SKM-1 (cell line): ENCODE results near the gene HIKESHI.
"Not testable (repeated sequence)": the region's sequence is repeated elsewhere in the genome, so short reads cannot be mapped to it uniquely, and the experiment has no call there.

Experiments used
- DNase-seq: peaks from one replicate; lab custom pipeline; 2025; ENCODE audit not compliant: unreplicated experiment; lab: John Stamatoyannopoulos, UW

The HIKESHI gene

DNA sequence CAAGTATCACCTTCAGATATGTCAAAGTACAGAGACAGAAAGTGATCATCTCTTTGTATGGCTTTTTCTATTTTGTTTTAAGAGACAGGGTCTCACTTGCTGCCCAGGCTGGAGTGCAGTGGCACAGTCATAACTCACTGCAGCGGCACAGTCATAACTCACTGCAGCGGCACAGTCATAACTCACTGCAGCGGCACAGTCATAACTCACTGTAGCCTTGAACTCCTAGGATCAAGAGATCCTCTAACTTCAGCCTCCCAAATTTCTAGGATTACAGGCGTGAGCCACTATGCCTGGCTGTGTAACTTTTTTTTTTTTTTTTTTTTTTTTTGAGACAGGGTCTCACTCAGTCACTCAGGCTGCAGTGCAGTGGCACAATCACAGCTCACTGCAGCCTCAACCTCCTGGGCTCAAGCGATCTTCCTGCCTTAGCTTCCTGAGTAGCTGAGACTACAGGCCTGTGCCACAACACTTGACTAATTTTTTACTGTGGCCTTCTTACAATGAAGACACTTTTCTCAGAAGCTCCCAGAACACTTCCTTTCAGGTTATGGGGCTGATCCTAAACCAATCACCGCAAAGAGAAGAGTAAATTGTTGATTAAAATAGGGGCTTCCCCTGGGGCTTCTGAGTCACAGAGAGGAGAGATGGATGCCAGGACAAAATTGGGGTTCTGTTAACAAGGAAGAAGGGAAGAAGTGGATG, 9.0 kb upstream of the HIKESHI start:
- DNase-seq = no peak

DNA sequence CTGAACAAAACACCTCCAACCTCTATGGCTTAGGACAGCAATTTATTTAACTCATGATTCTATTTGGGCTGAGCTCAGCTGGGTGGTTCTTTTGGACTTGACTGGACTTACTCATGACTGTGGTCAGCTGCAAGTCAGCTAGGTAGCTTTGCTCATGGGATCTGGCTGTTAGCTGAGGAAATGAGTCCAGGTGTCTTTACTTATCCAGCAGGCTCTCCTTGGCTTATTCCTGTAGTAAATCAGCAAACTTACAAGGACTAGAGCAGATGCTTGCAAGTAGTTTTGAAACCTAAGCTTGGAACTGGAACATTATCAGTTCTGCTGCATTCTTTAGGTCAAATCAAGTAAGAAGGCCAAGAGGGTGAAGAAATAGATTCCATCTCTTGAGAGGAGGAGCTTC, 8.0 kb upstream of the HIKESHI start:
- DNase-seq = no peak

DNA sequence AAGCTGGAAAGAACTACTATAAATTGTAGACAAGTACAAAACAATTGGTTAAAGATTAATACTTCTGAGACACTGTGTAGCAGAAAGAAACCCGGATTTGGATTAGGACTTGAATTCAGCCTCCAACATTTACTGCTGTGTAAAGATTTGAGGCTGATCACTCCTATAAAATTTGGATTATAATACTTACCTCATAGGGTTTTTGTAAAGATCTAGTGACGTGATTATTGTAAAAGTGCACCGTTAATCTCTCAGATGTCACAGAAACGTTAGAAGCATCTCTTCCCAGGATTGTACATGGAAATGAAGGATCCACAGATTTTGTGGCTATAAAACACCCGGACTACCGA, 323 bp upstream of the HIKESHI start:
- DNase-seq = no peak

DNA sequence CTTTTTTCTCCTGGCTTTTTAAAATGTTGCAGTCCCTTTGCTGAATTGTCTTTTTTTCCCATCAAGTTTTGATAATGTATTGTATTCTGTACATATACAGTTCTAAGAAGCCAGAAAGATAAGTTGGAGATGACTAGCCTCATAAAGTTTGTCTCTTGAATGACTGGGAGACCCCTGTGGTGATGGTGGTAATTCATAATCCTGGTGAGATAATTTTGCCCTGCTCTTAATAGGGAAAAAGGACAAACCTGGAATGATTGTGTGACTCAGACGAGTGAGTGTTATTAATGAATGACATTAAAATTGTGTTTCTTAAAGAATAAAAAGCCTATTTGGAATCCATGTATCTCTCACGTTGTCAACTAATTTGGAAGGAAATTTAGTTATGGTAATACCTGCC, 1.2 kb downstream of the HIKESHI start:
- no peak for DNase-seq

DNA sequence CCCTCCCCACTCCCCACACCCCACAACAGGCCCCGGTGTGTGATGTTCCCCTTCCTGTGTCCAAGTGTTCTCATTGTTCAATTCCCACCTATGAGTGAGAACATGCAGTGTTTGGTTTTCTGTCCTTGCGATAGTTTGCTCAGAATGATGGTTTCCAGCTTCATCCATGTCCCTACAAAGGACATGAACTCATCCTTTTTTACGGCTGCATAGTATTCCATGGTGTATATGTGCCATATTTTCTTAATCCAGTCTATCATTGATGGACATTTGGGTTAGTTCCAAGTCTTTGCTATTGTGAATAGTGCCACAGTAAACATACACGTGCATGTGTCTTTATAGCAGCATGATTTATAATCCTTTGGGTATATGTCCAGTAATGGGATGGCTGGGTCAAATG, 6.7 kb downstream of the HIKESHI start:
- not testable (repeated sequence) for DNase-seq

DNA sequence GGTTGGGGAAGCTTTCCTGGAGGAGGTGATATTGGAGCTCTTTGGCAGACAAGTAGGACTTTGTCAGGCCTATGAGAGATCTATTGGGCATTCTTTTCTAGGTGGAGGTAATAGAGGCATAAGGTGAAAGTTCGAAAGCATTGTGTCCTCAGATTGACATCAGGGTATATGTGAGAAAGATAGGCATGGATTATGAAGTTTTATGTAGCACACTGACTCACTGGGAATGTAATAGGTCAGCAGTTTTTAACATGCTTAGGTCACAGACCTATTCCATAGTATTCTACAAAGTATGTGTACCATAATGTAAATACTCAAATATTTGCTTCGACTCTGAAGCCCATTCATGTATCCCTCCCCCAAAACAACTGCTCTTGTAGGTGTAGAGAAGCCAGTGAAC, 11.8 kb downstream of the HIKESHI start:
- no peak for DNase-seq

DNA sequence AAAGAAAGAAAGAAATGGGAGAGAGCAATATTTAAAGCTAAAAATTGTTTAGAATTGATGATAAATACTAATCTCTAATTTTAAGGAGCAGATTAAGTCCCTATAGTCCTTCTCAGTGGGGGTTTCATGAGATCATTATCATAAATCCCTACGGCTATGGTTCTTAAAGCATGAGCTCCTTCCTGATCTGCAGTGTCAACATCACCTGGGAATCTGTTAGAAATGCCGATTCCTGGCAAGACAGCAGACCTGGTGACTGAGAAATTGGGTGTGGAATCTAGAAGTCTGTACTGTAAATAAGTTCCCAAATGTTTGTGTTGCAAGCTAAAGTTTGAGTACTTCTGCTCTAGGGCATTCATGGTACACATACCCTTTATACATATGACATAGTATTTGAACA, 12.6 kb downstream of the HIKESHI start:
- no peak for DNase-seq

DNA sequence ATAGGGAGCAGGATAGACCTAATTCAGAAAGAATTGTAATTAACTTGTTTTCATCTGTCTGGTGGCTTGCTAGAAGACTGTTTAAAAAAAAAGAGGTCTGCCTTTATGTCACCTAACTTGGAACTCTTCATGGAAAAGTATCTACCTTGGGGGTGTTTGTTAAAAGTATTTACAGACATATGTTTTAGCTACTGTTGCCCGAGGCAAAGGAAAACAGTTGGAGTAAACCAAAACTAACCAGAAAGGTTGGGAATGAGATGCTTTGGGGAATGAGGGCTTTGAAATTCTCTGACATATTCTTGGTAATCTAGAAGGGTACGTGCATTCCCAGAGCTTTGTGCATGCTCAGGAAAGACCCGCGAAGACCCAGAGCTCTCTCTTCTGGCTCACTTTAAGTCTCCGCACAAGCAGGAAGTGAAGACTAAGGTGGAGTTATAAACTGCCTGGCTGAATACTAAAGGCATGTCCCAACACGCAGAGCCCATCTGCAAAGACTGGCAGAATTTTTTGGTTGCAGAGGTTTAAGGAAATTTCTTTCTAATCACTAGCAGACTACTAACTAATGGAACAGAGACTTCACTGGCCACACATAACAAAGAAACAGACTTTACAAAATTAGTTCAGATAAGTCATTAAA, 33.2 kb downstream of the HIKESHI start:
- DNase-seq = no peak

DNA sequence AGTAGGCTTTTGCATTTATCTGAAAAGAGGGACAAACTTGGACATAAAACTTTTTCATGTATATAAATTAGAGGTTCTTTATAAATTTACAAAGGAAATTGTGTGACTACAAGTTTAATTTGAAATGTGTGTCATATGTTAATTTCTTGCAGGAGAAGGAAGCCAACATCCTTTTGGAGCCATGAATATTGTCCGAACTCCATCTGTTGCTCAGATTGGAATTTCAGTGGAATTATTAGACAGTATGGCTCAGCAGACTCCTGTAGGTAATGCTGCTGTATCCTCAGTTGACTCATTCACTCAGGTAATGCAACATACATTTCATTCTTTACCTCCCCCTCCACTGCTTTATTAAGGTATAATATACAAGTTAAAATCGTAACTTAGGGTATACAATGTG, 35.2 kb downstream of the HIKESHI start:
- DNase-seq = no peak

DNA sequence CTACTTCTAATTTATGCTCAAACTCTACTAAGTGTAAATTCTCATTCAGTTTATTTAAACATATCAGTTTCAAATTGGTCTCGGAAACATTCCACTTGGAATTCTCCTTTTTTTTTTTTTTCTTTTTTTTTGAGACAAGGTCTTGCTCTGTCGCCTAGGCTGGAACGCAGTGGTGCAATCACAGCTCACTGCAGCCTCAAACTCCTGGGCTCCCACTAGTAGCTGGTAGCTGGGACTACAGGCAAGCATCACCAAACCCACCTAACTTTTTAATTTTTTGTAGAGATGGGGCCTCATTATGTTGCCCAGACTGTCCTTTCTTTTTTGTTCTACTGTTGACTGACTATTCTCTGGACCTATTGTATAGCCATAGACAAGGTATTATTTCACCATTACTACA, 39.3 kb downstream of the HIKESHI start:
- DNase-seq = no peak

DNA sequence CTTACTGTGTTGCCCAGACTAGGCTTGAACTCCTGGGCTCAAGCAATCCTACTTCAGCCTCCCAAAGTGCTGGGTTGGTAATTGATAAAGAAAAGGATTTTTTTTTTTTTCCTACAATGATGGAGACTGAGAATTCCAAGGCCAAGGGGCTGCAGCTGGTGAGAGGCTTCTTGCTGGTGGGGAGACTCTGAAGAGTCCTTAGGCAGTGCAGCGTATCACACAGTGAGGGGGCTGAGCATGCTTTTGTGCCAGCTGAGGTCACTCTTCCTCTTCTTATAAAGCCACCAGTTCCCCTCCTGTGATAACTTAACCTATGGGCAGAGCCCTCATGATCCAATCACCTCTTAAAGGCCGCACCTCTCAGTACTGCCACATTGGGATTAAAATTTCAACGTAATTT, 44.5 kb downstream of the HIKESHI start:
- DNase-seq = no peak

DNA sequence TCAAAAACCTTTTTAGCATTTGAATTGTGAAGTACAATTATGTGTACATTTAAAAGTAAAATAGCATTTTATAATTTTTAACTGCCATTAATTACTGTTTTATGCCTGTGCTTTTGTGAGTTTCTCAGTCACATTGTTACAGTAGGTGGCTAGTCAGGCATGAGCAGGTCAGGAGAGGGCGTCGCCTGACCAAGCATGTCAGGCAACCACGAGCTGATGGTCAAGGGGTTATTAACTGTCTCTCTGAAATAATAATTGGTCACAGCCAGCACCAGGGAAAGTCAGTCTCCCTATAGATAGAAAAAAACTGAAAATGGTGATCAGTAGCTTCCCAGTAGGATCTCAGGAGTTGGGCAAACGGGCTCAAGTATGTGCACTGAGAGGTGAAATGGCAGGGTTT, 53.2 kb downstream of the HIKESHI start:
- no peak for DNase-seq

DNA sequence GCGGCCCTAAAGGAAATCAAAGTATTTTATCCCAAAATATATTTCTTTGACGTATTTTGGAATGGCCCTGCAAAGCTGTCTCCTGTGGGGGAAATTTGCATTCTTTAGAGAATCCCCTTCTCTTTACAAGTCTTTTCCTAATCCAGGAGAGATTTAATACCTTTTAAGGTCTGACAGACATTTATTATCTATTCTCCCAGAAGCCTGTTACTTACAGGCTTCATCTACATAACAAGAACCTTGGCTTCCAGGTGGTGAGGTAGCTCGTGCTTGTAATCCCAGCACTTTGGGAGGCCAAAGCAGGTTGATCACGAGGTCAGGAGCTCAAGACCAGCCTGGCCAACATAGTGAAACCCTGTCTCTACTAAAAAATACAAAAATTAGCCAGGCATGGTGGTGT, 55.4 kb downstream of the HIKESHI start:
- DNase-seq = not testable (repeated sequence)

DNA sequence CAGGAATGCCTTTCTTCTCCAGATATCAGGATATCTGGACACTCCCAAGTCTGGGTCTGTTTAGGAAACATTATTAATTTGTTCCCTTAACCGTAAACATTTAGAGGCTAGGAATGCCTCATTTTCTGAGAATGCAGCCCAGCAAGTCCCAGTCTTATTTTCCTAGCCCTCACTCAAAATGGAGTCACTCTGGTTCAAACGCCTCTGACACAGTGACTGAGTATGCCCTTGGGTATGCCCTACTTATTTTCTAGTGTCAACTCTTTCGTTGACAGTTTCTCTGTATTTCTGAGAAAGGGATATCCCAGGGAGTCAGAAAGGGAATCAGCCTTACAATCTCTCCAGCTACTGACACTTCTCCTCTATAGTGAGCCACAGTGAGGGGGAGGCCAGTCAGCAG, 56.7 kb downstream of the HIKESHI start:
- DNase-seq = no peak

DNA sequence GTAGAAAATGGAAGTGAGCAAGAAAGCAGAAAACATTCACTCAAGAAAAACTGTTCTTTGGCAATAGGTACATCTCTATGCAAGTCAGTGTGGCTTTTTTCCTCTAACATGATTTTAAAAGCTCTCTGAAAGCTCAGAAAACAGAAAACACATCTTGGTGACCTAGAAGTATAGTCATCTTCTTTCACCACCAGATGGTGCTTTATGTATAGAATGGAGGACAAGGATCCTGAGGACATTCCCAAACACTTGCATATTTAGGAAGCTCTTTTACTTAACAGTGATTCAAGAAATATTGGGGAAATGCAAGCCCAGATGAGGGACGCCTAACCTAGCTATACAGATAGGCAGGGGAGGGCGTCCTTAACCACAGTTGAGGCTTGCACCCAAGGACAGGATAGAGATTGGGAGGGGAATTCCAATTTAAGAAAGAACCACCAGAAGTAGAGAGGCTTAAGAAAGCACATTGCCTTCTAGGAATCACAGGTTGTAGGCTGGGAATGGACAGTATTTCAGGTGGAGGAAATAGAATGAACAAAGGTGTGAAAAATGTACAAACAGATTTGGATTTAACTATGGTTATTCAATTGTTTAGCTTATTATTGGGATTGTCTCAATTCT, 58.8 kb downstream of the HIKESHI start:
- DNase-seq = no peak

DNA sequence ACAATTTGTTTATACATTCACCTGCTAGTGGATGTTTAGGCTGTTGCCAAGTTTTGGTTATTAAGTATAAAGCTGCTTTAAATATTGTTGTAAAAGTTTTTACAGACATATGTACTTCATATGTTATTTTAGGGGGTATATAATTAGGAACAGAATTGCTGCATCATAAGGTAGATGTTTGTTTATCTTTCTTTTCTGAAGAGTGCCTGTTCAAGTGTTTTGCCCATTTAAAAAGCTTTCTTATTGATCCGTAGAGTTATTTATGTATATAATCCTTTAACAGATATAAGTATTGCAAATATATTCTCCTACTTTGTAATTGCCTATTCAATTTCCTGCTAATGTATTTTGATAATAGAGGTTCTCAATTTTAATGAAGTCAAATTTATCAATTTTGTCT, 61.4 kb downstream of the HIKESHI start:
- no peak for DNase-seq

DNA sequence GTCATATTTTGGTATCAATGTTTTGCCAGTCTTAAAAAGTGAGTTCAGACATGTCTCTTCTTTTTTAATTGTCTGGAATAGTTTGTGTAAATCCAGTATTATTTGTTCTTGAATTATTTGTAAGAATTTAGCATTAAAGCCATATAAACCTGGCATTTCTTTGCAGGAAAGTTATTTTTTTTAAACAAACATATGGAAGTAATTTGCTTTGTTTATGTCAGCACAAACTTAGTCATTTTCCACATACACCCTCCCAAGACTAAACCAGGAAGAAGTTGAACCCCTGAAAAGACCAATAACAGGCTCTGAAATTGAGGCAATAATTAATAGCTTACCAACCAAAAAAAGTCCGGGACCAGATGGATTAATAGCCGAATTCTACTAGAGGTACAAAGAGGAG, 63.5 kb downstream of the HIKESHI start:
- no peak for DNase-seq

DNA sequence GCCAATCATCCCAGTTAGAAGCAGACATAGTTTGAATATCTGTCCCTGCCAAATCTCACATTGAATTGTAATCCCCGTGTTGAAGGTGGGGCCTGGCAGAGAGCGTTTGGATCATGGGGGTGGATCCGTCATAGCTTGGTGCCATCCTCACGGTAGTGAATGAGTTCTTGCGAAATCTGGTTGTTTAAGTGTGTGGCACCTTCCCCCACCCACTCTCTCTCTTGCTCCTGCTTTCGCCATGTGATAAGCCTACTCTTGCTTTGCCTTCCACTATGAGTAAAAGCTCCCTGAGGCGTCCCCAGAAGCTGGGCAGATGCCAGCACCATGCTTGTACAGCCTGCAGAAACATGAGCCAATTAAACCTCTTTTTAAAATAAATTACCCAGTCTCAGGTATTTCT, 67.6 kb downstream of the HIKESHI start:
- no peak for DNase-seq

DNA sequence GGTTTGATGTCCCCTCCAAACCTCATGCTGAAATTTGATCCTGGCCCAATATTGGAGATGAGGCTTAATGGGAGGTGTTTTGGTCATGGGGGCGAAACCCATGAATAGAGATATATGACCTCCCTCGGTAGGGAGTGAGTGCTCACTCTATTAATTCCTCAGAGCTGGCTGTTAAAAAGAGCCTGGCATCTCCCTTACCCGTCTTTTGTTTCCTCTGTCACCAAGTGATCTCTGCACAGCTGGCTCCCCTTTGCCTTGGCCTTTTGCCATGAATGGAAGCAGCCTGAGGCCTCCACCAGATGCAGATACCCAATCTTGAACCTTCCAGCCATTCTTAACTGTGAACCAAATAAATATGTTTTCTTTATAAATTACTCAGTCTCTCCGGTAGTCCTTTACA, 68.1 kb downstream of the HIKESHI start:
- no peak for DNase-seq

DNA sequence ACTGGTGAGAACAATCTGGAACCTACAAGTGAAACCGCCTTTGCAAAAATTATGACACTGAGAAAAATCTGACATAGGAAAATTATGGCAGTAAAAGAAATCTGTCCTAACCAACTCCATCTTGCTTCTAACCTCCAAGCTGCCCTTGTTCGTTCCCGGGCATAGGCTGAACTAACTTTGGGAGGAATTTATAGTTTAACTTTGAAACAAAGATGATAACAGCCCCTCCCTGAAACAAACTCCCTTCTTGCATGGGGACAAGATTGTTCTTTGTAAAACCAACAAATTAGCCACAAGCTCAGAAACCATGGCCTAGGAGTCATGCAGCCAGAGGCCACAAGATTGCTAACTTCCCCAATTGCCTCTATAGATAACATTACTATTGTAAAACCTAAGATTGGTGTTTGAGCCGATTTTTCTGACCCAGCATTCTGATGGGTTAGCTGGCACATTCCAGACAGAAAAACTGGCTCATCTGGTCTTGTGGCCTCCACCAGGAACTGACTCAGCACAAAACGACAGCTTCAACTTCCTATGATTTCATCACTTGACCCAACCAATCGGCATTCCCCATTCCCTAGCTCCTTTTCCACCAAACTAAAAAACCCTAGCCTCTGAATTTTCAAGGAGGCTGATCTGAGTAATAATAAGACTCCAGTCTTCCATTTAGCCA, 69.0 kb downstream of the HIKESHI start:
- no peak for DNase-seq

DNA sequence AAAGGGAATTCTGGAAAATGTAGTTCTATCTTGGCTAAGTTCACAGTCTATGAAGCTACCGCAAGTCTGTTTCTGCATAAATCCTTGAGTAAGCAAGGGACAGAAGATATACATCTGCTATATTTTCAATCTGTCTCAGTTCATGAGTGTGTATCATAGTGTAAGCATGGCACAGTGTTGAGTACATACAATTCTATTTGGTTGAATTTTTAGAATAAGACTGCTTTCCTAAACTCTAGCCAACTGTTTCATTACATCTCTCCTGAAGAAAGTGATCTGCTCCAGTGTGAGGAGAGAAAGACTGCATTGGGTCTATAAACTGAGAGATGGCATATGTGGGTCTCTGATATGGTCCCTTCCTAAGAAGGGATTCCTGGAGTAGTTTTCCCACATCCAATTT, 70.0 kb downstream of the HIKESHI start:
- DNase-seq = no peak

DNA sequence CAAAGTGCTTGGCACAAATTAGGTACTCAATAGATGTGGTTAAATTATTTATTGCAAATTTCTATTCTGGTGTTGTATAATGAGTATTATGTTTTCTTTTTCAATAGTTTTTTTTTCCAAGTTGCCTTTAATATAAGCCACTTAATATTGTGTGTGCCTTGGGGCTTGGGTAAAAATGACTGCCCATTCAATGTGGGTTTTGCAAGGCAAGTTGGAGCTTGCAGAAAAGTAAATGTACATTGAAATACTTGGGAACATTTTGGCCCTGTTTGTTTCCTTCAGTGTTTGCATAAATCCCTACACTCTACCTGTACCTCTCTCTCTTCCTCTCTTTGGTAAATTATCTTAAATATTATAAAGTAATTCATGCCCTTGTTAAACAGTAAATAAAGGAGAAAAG, 70.5 kb downstream of the HIKESHI start:
- DNase-seq = no peak
